ENCODE measurements around the gene FCER1G. TPM values are rescaled to one million over a fixed set of nuclear protein-coding genes. Genes with fewer than 3 reads are reported as not detected.

FCER1G gene
- total and polyA plus RNA-seq, 2 of the 4 experiments (the other 2 are of a cell fraction) = 0.44 TPM; not detected in 1

- TF ChIP-seq RCOR1 (IDR thresholded peaks at IDR 0.05; ENCODE audit: insufficient replicate concordance, low read length) (no peak), MAZ (IDR thresholded peaks at IDR 0.05; ENCODE audit: borderline replicate concordance, low read depth, low read length) (no peak)
These were observed 12.9 kb downstream of the FCER1G start (continued) for GRCh38 chr1:161228032-161228431.

- Histone ChIP-seq H3K23ac (ENCODE audit: low read depth, low read length) (no peak overlapping the region), H3K27me3 (ENCODE audit: control insufficient read depth, insufficient read depth, low read length) (no peaks in the 10 kb centered on the region), H4K91ac (ENCODE audit: insufficient read depth, low read depth, low read length) (no peak overlapping the region), H3K18ac (ENCODE audit: low read depth, low read length) (no peak overlapping the region), H4K5ac (ENCODE audit: low read depth, low read length) (no peak overlapping the region), H3K9me1 (ENCODE audit: insufficient read depth, low read length) (peaks cover 8% of the 10 kb centered on the region; the same call in 1 of the 2 replicates), H2BK15ac (ENCODE audit: low read depth, low read length) (no peak overlapping the region), H3K9ac (ENCODE audit: low read depth, low read length) (no peak overlapping the region), H2AK5ac (ENCODE audit: low read depth, low read length) (no peak overlapping the region), H3K9me3 (ENCODE audit: control insufficient read depth, insufficient read depth, low read length) (no peaks in the 10 kb centered on the region), H2AFZ (replicated peaks; ENCODE audit: low read length, poor library complexity) (no peak overlapping the region), H4K20me1 (ENCODE audit: insufficient read depth, low read length) (no peaks in the 10 kb centered on the region), H3K4me1 (ENCODE audit: control insufficient read depth, insufficient read depth, low read length) (peaks cover 9% of the 10 kb centered on the region; the same call in 1 of the 2 replicates), H3K56ac (ENCODE audit: extremely low read depth, insufficient read depth, low read length) (no peak overlapping the region), H2BK20ac (ENCODE audit: low read depth, low read length) (no peak overlapping the region), H2AK9ac (replicated peaks; ENCODE audit: low read depth, low read length, poor library complexity) (no peak overlapping the region), H3K36me3 (ENCODE audit: control insufficient read depth, insufficient read depth, low read length) (peaks cover 19% of the 10 kb centered on the region), H3K79me1 (ENCODE audit: low read depth in 1 of 2, low read length in 2 of 2) (peaks cover 9 to 17% of the 10 kb centered on the region in 2 experiments; a peak in 3 of 4 replicates), H3K4me3 (ENCODE audit: insufficient read depth, low read depth, low read length) (no peak overlapping the region), H2BK5ac (ENCODE audit: low read depth, low read length, poor library complexity, severe bottlenecking) (no peak overlapping the region), H2BK120ac (ENCODE audit: low read depth, low read length) (no peak overlapping the region), H3K4ac (ENCODE audit: low read depth, low read length) (no peak overlapping the region), H3K14ac (replicated peaks; ENCODE audit: low read depth, low read length) (no peak overlapping the region), H4K8ac (ENCODE audit: low read depth in 2 of 2, low read length in 2 of 2) (no peak overlapping the region), H3K27ac (ENCODE audit: insufficient read depth, low read length) (no peak overlapping the region), H3K4me2 (ENCODE audit: low read depth, low read length) (no peak overlapping the region)
- BruUV-seq (replicated peaks) = no TSS peak
- TF ChIP-seq MXI1 (IDR thresholded peaks at IDR 0.05; ENCODE audit: borderline replicate concordance, low read depth, low read length) = no peak
- no peak for TF ChIP-seq MAFK (IDR thresholded peaks at IDR 0.05; ENCODE audit: low read depth, low read length)
- TF ChIP-seq SMC3 (IDR thresholded peaks at IDR 0.05; ENCODE audit: low read depth, low read length) = no peak
- no peak for TF ChIP-seq POLR2A (IDR thresholded peaks at IDR 0.05; ENCODE audit: low read depth, low read length)
- no peak for TF ChIP-seq RFX5 (IDR thresholded peaks at IDR 0.05; ENCODE audit: low read depth, low read length)
- TF ChIP-seq USF2 (IDR thresholded peaks at IDR 0.05; ENCODE audit: low read depth, low read length) = no peak
- no peak for TF ChIP-seq ELK1 (IDR thresholded peaks at IDR 0.05; ENCODE audit: borderline replicate concordance, low read depth, low read length)
- no peak for TF ChIP-seq RCOR1 (IDR thresholded peaks at IDR 0.05; ENCODE audit: insufficient replicate concordance, low read length)
- no peak for TF ChIP-seq CHD1 (IDR thresholded peaks at IDR 0.05; ENCODE audit: low read depth, low read length)
- TF ChIP-seq CEBPB (IDR thresholded peaks at IDR 0.05; ENCODE audit: low read depth, low read length) = no peak
- no peak for TF ChIP-seq NFE2L2 (IDR thresholded peaks at IDR 0.05; ENCODE audit: low read depth, low read length)
- in situ Hi-C loops (cut with MboI; ENCODE audit: low sequenced_read_pairs) = loop anchor here (5.0 kb wide), 2 partner anchors 62 to 152 kb away; no protein-coding TSS in a partner anchor
- WGBS, 2 experiments (ENCODE audit: extremely low coverage in 2 of 2, insufficient read length in 1 of 2) = 100% methylated on average over 1 of the region's 3 CpGs; no CpG with 5 or more reads in 1 of the 2 experiments
- ATAC-seq (ENCODE audit: low read depth) (no peak), DNase-seq (no peak)
- intact Hi-C loops (cut with micrococcal nuclease) = no loop called here
- CTCF ChIA-PET = interaction anchor here (1.3 kb wide), 1 partner anchor 152 kb away, joined by 5 read pairs; no protein-coding TSS in a partner anchor
- POLR2A ChIA-PET (ENCODE audit: unreplicated experiment) = no interaction called here
- dilution Hi-C loops (cut with HindIII; ENCODE audit: low sequenced_read_pairs, unreplicated experiment) = no loop called here
These were observed 14.8 kb downstream of the FCER1G start for GRCh38 chr1:161229896-161230295.

Data from IMR-90 (cell line).